Endodermal cell (in vitro differentiated cells): ENCODE measurements around the gene PLEKHO2. TPM values are rescaled to one million over a fixed set of nuclear protein-coding genes. Genes with fewer than 3 reads are reported as not detected.
A peak's percentile ranks its signal among the peaks of the same experiment; 100 is the strongest.

Experiments used
- DNase-seq: peaks from one replicate; pipeline ENCODE4 v3.0.0-alpha.2; 2017
- H3K27ac ChIP-seq: 2 replicates; pipeline ENCODE4 v1.5.1; 2013; ENCODE audit warnings: mild to moderate bottlenecking, low read depth, low read length, moderate library complexity
- H3K27me3 ChIP-seq: 2 replicates; pipeline ENCODE4 v1.6.1; 2013; ENCODE audit warnings: mild to moderate bottlenecking, low read length, moderate library complexity; ENCODE audit not compliant: insufficient read depth, control insufficient read depth, poor library complexity, severe bottlenecking
- H3K36me3 ChIP-seq: 2 replicates; pipeline ENCODE4 v1.7.0; 2013; ENCODE audit warnings: mild to moderate bottlenecking, low read length, moderate library complexity; ENCODE audit not compliant: control insufficient read depth, insufficient read depth
- H3K4me1 ChIP-seq: one replicate; pipeline ENCODE4 v1.7.0; 2013; ENCODE audit warnings: low read length; ENCODE audit not compliant: control insufficient read depth, insufficient read depth
- H3K4me3 ChIP-seq: 2 replicates; pipeline ENCODE4 v1.5.1; 2013; ENCODE audit warnings: mild to moderate bottlenecking, low read length, moderate library complexity
- H3K9ac ChIP-seq: 2 replicates; pipeline ENCODE4 v1.6.1; 2013; ENCODE audit warnings: mild to moderate bottlenecking, low read length, moderate library complexity; ENCODE audit not compliant: poor library complexity, severe bottlenecking; ENCODE audit errors: extremely low read depth
- H3K9me3 ChIP-seq: 2 replicates; pipeline ENCODE4 v1.6.1; 2013; ENCODE audit warnings: mild to moderate bottlenecking, low read length, moderate library complexity; ENCODE audit not compliant: control insufficient read depth
- H3K27ac Mint-ChIP-seq: 2 replicates; pipeline ENCODE4 v1.8.0; 2020; ENCODE audit warnings: mixed read lengths
- H3K27me3 Mint-ChIP-seq: 2 replicates; pipeline ENCODE4 v1.8.0; 2021; ENCODE audit warnings: mild to moderate bottlenecking, mixed read lengths; ENCODE audit not compliant: insufficient read depth
- H3K36me3 Mint-ChIP-seq: 2 replicates; pipeline ENCODE4 v1.8.0; 2020; ENCODE audit warnings: low read depth, mixed read lengths
- H3K4me1 Mint-ChIP-seq: 2 replicates; pipeline ENCODE4 v1.8.0; 2020; ENCODE audit warnings: mixed read lengths
- H3K4me3 Mint-ChIP-seq: 2 replicates; pipeline ENCODE4 v1.8.0; 2020; ENCODE audit warnings: mild to moderate bottlenecking, moderate library complexity, mixed read lengths
- H3K9me3 Mint-ChIP-seq: 2 replicates; pipeline ENCODE4 v1.8.0; 2020; ENCODE audit warnings: mild to moderate bottlenecking, mixed read lengths
- CTCF ChIP-seq: fragments of 200-600 bp; sonication (generic); conservative IDR thresholded peaks from 2 replicates; pipeline ENCODE4 v1.5.0; 2021; ENCODE audit warnings: antibody characterized with exemption, mild to moderate bottlenecking
- WGBS, 2 experiments: methylation state at CpG; one replicate each; pipeline versions ENCODE4 v1.1.5 to v1.1.7; 2013; ENCODE audit warnings: missing lambda C conversion rate in 2 of 2, mixed read lengths in 1 of 2; ENCODE audit not compliant: insufficient coverage in 1 of 2, insufficient read length in 1 of 2; 5-methylcytosine and 5-hydroxymethylcytosine counted together
- total RNA-seq, 2 donors: library from RNA; stranded (reverse); fragmentation: NEBNext Ultra II Directional in 1 of 2; extraction: Animal tissue kit (Norgen Biotek cat#: 25700) in 1 of 2; gene quantifications; 2 replicates in 1 of 2; 3 replicates in 1 of 2; pipeline ENCODE4 v1.2.1, GENCODE V29; 2021

The PLEKHO2 gene
- total RNA-seq, 2 donors from 2014 or later = 10.2 to 12.9 TPM

- Histone ChIP-seq H3K27ac (no peak overlapping the region), H3K4me1 (peaks cover 7% of the 10 kb centered on the region), H3K9ac (no peak overlapping the region), H3K4me3 (no peak overlapping the region), H3K9me3 (no peaks in the 10 kb centered on the region), H3K36me3 (no peaks in the 10 kb centered on the region), H3K27me3 (no peaks in the 10 kb centered on the region)
- H3K4me3 Mint-ChIP-seq = no peak overlapping the region
- no peak for TF ChIP-seq CTCF
- no peaks in the 10 kb centered on the region for H3K36me3 Mint-ChIP-seq
- H3K27me3 Mint-ChIP-seq = no peaks in the 10 kb centered on the region
- DNase-seq = no peak
- peak overlapping the region; percentile 54 for H3K27ac Mint-ChIP-seq
- WGBS, 2 experiments = 86 to 90% methylated on average over 3 of the region's 3 CpGs
- H3K9me3 Mint-ChIP-seq = no peaks in the 10 kb centered on the region
- peaks cover 27% of the 10 kb centered on the region for H3K4me1 Mint-ChIP-seq
Measured at GRCh38 chr15:64875641-64876223, 34.0 kb downstream of the PLEKHO2 start.

- peaks cover 7% of the 10 kb centered on the region for H3K4me1 ChIP-seq
- no peak for DNase-seq
- Mint-ChIP-seq H3K36me3 (no peaks in the 10 kb centered on the region), H3K27me3 (no peaks in the 10 kb centered on the region), H3K9me3 (no peaks in the 10 kb centered on the region), H3K4me1 (peaks cover 28% of the 10 kb centered on the region), H3K27ac (no peak overlapping the region), H3K4me3 (no peak overlapping the region)
- TF ChIP-seq CTCF = no peak
- no peak overlapping the region for H3K9ac ChIP-seq
- H3K36me3 ChIP-seq = no peaks in the 10 kb centered on the region
- H3K9me3 ChIP-seq = no peaks in the 10 kb centered on the region
- 67 to 97% methylated on average over 1 to 3 of the region's 3 CpGs for WGBS, 2 experiments
- no peaks in the 10 kb centered on the region for H3K27me3 ChIP-seq
- H3K4me3 ChIP-seq = no peak overlapping the region
- H3K27ac ChIP-seq = no peak overlapping the region
Measured at GRCh38 chr15:64877435-64877834, 35.7 kb downstream of the PLEKHO2 start.

GRCh38 chr15:64878705-64879104 is 37.0 kb downstream of the PLEKHO2 start:
- Histone ChIP-seq H3K36me3 (no peaks in the 10 kb centered on the region), H3K9ac (no peak overlapping the region), H3K9me3 (no peaks in the 10 kb centered on the region), H3K27ac (no peak overlapping the region), H3K27me3 (no peaks in the 10 kb centered on the region), H3K4me3 (no peak overlapping the region), H3K4me1 (peaks cover 7% of the 10 kb centered on the region)
- no peak for TF ChIP-seq CTCF
- Mint-ChIP-seq H3K27me3 (peaks cover 2% of the 10 kb centered on the region), H3K4me1 (peaks cover 25% of the 10 kb centered on the region), H3K9me3 (no peaks in the 10 kb centered on the region), H3K36me3 (no peaks in the 10 kb centered on the region), H3K27ac (no peak overlapping the region), H3K4me3 (no peak overlapping the region)
- DNase-seq = no peak
- 82 to 94% methylated on average over 3 to 8 of the region's 8 CpGs for WGBS, 2 experiments
